Activated CD4-positive, alpha-beta T cell treated with anti-CD3 and anti-CD28 coated beads for 36 hours (primary cell): Measurements from ENCODE around the gene CFAP57. TPM values are rescaled to one million over a fixed set of nuclear protein-coding genes. Genes with fewer than 3 reads are reported as not detected.
A peak's percentile ranks its signal among the peaks of the same experiment; 100 is the strongest.

Experiments
- ATAC-seq: fragments of 200-7000 bp; cut with Tn5 transposase; one replicate; pipeline ENCODE4 v1.10.0; 2021; ENCODE audit warnings: mild to moderate bottlenecking, moderate library complexity
- CTCF ChIA-PET: fragments of 350-600 bp; sonication (Branson Sonifier 250); formaldehyde crosslinking; loops from one replicate; lab custom pipeline; 2021; ENCODE audit warnings: antibody characterized with exemption; lab: Charles Lee
- POLR2A ChIA-PET: fragments of 350-600 bp; sonication (Branson Sonifier 250); formaldehyde crosslinking; loops from one replicate; lab custom pipeline; 2021; ENCODE audit warnings: antibody characterized with exemption, inconsistent platforms; lab: Charles Lee
- DNase-seq: peaks from one replicate; pipeline ENCODE4 v3.0.0-alpha.2; 2020
- H3K27ac Mint-ChIP-seq: one replicate; pipeline ENCODE4 v1.8.0; 2021; ENCODE audit warnings: mixed read lengths
- H3K27me3 Mint-ChIP-seq: one replicate; pipeline ENCODE4 v1.8.0; 2021; ENCODE audit warnings: mixed read lengths
- H3K36me3 Mint-ChIP-seq: one replicate; pipeline ENCODE4 v1.8.0; 2021; ENCODE audit warnings: low read depth, mixed read lengths
- H3K4me1 Mint-ChIP-seq: one replicate; pipeline ENCODE4 v1.8.0; 2021; ENCODE audit warnings: mixed read lengths
- H3K4me3 Mint-ChIP-seq: one replicate; pipeline ENCODE4 v1.8.0; 2021; ENCODE audit warnings: mild to moderate bottlenecking, moderate library complexity, mixed read lengths
- H3K9me3 Mint-ChIP-seq: one replicate; pipeline ENCODE4 v1.8.0; 2021; ENCODE audit warnings: low read depth, mixed read lengths
- intact Hi-C, 2 experiments: fragments of 100-400 bp; cut with DNase I in 1 of 2; cut with micrococcal nuclease in 1 of 2; formaldehyde crosslinking; loops; one replicate each; pipeline versions ENCODE4 v1.14.2 to v1.15.1; 2022 to 2024; cut with DNase I, micrococcal nuclease
- total RNA-seq, 2 experiments: library from RNA; stranded (reverse); gene quantifications; one replicate each; pipeline ENCODE4 v1.2.3, GENCODE V29; 2021

CFAP57 gene
- total RNA-seq, 2 experiments from 2014 or later = 0.11 TPM; not detected in 1

DNA sequence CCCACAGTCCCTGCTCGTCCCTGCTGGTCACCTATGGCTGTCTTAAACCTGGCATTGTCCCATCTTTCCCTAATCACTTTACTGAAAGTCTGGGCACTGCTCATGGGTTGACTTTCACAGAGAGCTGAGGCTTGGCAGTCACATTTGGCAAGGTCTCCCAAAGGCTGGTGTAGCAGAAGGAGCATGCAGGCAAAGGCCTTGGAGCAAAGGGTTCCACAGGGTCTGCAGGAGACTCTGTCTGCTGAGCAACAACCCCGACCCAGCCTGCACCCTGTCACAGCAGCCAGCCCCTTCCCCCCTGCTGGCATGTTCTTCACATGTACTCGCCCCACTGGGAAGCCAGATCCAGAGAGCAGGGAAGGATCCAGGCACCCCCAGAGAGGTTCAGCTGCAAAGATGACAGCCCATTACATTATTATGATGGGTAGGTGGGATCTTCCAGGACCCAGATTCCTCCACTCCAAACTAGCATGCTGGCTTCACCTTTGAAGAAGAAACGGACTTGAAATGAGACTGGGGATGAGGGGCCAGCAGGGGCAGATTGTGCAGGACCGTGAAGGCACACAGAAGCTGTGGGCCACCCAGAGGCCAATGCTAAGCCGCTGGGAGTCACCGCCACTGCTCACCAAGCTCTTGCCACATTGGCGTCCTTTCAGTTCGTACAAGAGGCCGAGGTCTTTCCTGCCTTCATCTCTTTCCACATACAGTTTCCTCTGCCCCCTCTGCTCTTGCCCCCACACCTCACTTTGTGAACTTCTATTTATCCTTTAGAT, 83.5 kb downstream of the CFAP57 start:
- intact Hi-C loops = no loop called here
- POLR2A ChIA-PET = no interaction called here

DNA sequence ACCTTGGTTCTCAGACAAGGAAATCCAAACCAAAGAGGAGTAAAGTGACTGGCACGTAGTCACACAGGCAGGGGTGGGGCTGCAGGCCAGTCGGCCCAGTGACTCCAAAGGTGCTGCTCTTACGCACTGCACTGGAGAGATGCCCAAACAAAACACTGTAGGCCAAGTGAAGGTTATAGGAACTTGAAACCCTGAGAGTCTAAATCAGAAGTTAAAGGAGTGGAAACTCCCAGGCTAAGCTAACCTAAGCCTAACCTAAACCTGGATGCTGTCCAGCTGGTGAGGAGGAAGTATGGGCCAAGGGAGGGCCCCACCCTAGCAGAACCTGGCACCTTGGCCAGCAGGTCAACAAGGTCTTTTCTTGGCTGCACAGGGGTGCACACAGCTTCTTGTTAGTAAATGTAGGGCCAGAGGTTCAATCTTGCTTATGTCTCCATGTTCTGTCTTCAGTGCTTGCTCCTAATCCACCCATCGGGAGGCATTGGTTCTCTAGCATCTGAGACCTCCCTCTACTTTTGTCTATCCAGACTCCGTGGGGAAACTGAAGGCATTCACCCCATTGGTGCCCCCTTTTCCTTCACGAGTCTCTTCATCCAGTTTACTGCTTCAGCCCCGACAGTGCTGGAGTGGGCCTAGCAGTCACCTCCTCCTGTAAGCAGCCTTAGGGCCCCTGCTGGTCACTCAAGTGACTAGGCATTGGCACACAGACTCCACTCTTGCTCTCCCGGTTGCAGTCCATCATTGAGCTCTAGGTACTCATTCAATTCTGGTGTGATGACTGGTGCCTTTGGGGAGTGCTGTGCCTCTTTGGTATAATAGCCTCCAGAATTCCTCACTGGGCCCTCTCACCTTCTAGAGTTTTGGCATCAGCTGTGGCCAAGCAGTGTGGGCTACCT, 84.8 kb downstream of the CFAP57 start:
- no peak overlapping the region for H3K27ac Mint-ChIP-seq
- POLR2A ChIA-PET = no interaction called here
- intact Hi-C loops = no loop called here

More for the DNA sequence above, 83.5 kb downstream of the CFAP57 start:
- H3K9me3 Mint-ChIP-seq = no peaks in the 10 kb centered on the region
- CTCF ChIA-PET = no interaction called here
- ATAC-seq (no peak), DNase-seq (no peak)
- H3K4me3 Mint-ChIP-seq = no peak overlapping the region
- H3K27me3 Mint-ChIP-seq = peaks cover 5% of the 10 kb centered on the region
- no peak overlapping the region for H3K27ac Mint-ChIP-seq
- no peaks in the 10 kb centered on the region for H3K36me3 Mint-ChIP-seq
- H3K4me1 Mint-ChIP-seq = no peaks in the 10 kb centered on the region

DNA sequence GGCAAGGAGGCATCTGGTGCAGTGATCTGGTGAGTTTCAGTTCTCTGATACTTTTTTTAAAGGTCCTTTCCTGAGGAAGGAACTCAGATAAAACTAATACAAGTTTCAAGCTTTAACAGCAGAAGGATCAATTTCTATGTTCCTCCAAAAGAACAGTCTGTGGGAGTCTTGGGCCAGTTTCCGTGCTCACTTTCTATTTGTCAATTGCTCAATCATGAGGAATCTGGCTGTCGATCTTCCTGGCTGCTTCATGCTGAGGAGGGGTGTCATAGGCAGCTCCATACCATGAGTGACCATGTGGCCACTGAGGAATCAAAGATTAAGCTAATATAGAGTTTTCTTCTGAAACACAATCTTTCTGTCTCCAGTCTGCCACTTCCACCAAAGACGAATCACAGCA, 86.2 kb downstream of the CFAP57 start:
- H3K4me1 Mint-ChIP-seq = no peaks in the 10 kb centered on the region
- no peaks in the 10 kb centered on the region for H3K27me3 Mint-ChIP-seq
- no peak overlapping the region for H3K4me3 Mint-ChIP-seq
- CTCF ChIA-PET = no interaction called here
- H3K9me3 Mint-ChIP-seq = peaks cover 4% of the 10 kb centered on the region
- no peak overlapping the region for H3K27ac Mint-ChIP-seq
- DNase-seq (no peak), ATAC-seq (no peak)
- intact Hi-C loops = no loop called here
- no peaks in the 10 kb centered on the region for H3K36me3 Mint-ChIP-seq
- POLR2A ChIA-PET = no interaction called here

More for the DNA sequence above, 84.8 kb downstream of the CFAP57 start:
- Mint-ChIP-seq H3K4me1 (no peaks in the 10 kb centered on the region), H3K27me3 (peaks cover 3% of the 10 kb centered on the region), H3K9me3 (no peaks in the 10 kb centered on the region), H3K36me3 (no peaks in the 10 kb centered on the region), H3K4me3 (no peak overlapping the region)
- no peak for DNase-seq
- ATAC-seq = no peak
- CTCF ChIA-PET = no interaction called here

GRCh38 chr1:43265431-43265830, 93.3 kb downstream of the CFAP57 start:
- DNase-seq (no peak), ATAC-seq (no peak)
- intact Hi-C loops = no loop called here
- peaks cover 5% of the 10 kb centered on the region for H3K27me3 Mint-ChIP-seq
- no peak overlapping the region for H3K27ac Mint-ChIP-seq
- peaks cover 7% of the 10 kb centered on the region for H3K9me3 Mint-ChIP-seq
- H3K4me3 Mint-ChIP-seq = no peak overlapping the region
- H3K4me1 Mint-ChIP-seq = peaks cover under 1% of the 10 kb centered on the region
- POLR2A ChIA-PET = no interaction called here
- no peaks in the 10 kb centered on the region for H3K36me3 Mint-ChIP-seq
- CTCF ChIA-PET = interaction anchor here (0.9 kb wide), 1 partner anchor 39 kb away, joined by 3 read pairs; no protein-coding TSS in a partner anchor

DNA sequence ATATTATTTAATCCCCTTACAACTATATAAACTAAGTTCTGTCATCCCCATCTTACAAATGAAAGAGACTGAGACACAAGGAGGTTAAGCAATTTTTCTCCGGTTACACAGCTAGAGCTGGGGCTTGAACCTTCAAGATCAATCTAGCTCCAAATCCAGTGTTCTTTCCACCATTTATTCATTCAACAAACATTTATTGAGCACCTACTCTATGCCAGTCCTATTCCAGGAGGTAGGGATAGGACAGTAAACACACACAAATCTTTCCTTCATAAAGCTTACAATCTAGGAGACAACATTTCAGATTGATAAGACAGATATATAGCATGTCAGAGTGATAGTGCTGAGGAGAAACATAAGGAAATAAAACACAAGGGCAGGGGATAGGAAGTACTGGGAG, 94.8 kb downstream of the CFAP57 start:
- Mint-ChIP-seq H3K27me3 (peaks cover 5% of the 10 kb centered on the region), H3K9me3 (peaks cover 7% of the 10 kb centered on the region), H3K36me3 (no peaks in the 10 kb centered on the region), H3K4me1 (peaks cover 10% of the 10 kb centered on the region), H3K4me3 (no peak overlapping the region), H3K27ac (no peak overlapping the region)
- intact Hi-C loops = no loop called here
- ChIA-PET CTCF (interaction anchor here (0.6 kb wide), 1 partner anchor 1376 kb away, joined by 3 read pairs; no protein-coding TSS in a partner anchor), POLR2A (no interaction called here)
- no peak for ATAC-seq
- no peak for DNase-seq

DNA sequence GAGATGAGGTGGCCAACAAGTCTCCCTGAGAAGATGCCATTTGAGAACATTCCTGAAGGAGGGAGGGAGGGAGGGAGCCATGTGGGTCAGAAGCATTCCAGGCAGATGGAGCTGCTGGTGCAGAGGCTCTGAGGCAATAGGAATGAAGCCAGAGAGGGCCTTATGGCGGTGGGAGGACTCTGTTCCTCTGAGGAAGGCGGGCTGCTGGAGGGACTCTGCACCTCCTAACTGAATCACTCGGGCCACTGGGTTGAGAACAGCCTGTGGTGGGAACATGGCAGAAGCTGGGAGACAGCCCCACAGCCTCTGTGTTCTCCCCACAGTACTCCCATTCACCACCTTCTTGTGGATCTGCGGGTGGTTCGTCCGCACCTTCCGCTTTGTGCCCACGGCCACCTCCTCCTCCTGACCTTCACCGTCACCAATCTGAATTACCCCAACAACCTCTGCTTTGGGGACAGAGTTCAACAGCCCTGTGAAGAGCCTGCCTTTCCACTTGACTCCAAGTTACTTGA, 95.2 kb downstream of the CFAP57 start:
- intact Hi-C loops = no loop called here
- CTCF ChIA-PET = no interaction called here
- no peak overlapping the region for H3K27ac Mint-ChIP-seq
- peaks cover 5% of the 10 kb centered on the region for H3K27me3 Mint-ChIP-seq
- H3K4me3 Mint-ChIP-seq = no peak overlapping the region
- no peak for DNase-seq
- peaks cover 10% of the 10 kb centered on the region for H3K4me1 Mint-ChIP-seq
- H3K9me3 Mint-ChIP-seq = peaks cover 7% of the 10 kb centered on the region
- no peak for ATAC-seq
- POLR2A ChIA-PET = no interaction called here
- H3K36me3 Mint-ChIP-seq = no peaks in the 10 kb centered on the region

- DNase-seq (no peak), ATAC-seq (no peak)
- ChIA-PET POLR2A (no interaction called here), CTCF (no interaction called here)
- Mint-ChIP-seq H3K27ac (no peak overlapping the region), H3K9me3 (peaks cover 3% of the 10 kb centered on the region), H3K4me1 (peaks cover 10% of the 10 kb centered on the region), H3K4me3 (no peak overlapping the region), H3K36me3 (no peaks in the 10 kb centered on the region), H3K27me3 (peaks cover 5% of the 10 kb centered on the region)
- intact Hi-C loops = no loop called here
Measured at GRCh38 chr1:43267818-43268425, 95.8 kb downstream of the CFAP57 start.

DNA sequence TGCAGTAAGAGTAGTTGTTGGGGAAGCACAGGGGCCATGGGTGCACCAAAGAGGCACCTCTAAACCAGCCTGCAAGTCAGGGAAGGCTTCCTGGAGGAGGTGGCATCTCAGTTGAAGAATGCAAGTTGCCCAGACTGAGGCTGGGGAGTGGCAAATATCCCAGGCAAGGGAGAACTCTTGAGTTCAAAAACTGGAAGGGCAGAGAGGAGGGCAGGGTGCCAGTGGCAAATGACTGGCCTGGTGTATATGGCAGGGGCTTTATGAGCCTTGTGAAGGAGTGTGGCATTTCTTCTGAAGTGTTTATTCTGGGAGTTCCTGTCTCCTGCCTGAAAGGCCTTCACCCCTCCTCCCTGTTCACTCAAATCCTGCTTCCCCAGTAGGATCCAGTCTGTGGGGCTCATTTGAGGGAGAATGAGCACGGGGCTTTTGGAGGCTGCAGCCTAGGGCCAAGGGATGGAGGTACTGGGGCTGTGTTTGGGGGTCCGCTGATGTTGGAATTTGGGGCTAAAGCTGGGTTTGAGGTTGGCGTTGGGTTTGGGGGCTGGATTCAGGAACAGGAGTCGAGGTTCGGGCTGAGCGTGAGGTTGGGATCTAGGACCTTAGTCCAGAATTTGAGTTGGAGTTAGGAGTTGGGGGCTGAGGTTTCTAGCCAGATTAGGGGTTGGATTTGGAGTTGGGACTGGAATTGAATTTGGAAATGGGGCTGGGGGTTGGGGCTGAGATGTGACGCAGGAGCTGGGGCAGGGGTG, 97.7 kb downstream of the CFAP57 start, which contains the start of gene TMEM125:
TMEM125 (plus strand) TSS at position 357 of the 749 bp plus-strand sequence. CDS start 2,740 bp downstream, outside the sequence.
- Mint-ChIP-seq H3K4me3 (peak within 1 kb of the TSS; percentile 42), H3K27me3 (peaks cover 2% of the 10 kb centered on the region), H3K4me1 (peaks cover 18% of the 10 kb centered on the region), H3K36me3 (peaks cover 4% of the 10 kb centered on the region), H3K9me3 (peaks cover 4% of the 10 kb centered on the region), H3K27ac (no peak within 1 kb of the TSS)
- intact Hi-C loops = no loop called here
- ChIA-PET POLR2A (no interaction called here), CTCF (interaction anchor here (0.6 kb wide), 2 partner anchors 145 to 167 kb away, joined by 3 read pairs; no protein-coding TSS in a partner anchor)
- ATAC-seq (no peak), DNase-seq (no peak)

DNA sequence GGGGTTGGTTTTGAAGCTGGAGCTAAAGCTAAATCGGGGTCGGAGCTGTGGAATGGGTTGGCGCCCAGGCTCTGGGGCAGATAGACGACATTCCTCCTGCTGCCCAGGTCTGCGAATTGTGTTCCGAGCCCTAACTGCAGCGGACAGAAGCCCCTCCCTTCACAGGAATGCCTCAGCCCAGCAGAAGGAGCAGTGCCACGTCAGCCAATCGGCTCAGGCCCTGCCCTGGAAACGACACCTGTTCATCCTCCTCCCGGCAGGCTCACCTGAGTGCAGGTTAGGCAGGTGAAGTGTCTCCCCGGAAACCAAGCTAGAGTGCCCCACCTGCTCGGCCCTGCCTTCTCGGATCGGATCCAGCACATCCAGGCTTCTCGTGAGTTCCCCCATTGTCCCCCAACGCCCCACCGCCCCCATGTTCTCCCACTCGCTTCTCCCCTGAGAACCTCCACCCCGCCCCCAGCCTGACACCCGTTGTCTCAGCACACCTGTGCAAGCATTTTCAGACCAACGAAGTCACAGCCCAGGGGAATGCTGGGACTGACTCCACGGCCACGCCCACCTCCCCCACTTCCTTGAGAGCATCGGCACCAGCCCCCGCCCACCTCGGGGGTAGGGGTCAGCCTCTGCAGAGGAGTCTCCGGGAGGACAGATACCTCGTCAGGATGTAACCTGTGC, 98.4 kb downstream of the CFAP57 start:
- H3K27me3 Mint-ChIP-seq = peaks cover 2% of the 10 kb centered on the region
- H3K4me1 Mint-ChIP-seq = peaks cover 21% of the 10 kb centered on the region
- CTCF ChIA-PET = interaction anchor here (0.6 kb wide), 1 partner anchor 144 kb away, joined by 3 read pairs; no protein-coding TSS in a partner anchor
- H3K9me3 Mint-ChIP-seq = peaks cover 4% of the 10 kb centered on the region
- intact Hi-C loops = no loop called here
- peaks cover 4% of the 10 kb centered on the region for H3K36me3 Mint-ChIP-seq
- H3K27ac Mint-ChIP-seq = no peak overlapping the region
- POLR2A ChIA-PET = no interaction called here
- DNase-seq (peak; percentile 49), ATAC-seq (peak; percentile 34)
- peak overlapping the region; percentile 42 for H3K4me3 Mint-ChIP-seq
